Heart left ventricle (tissue), 16 donors: ENCODE data around the gene DUSP19. TPM values are rescaled to one million over a fixed set of nuclear protein-coding genes. Genes with fewer than 3 reads are reported as not detected.
A peak's percentile ranks its signal among the peaks of the same experiment; 100 is the strongest.
"Not testable (repeated sequence)": the region's sequence is repeated elsewhere in the genome, so short reads cannot be mapped to it uniquely, and the experiment has no call there.

Experiments
- ATAC-seq, 4 donors: fragments of 200-7000 bp; cut with Tn5 transposase; one replicate each; pipeline ENCODE4 v1.9.1; 2020 to 2022; ENCODE audit warnings: moderate library complexity in 4 of 4, mild to moderate bottlenecking in 3 of 4, moderate number of reproducible peaks in 1 of 4
- DNase-seq, 5 donors: peaks; one replicate each; pipeline ENCODE4 v3.0.0-alpha.2; 2020
- H3K27ac ChIP-seq, 12 donors: fragments of 200-600 bp; sonication (generic) in 4 of 12; one replicate each; pipeline versions ENCODE4 v1.5.0 to v1.8.0; 2016 to 2022; ENCODE audit warnings: mild to moderate bottlenecking in 2 of 12
- H3K27me3 ChIP-seq, 9 donors: fragments of 200-600 bp; sonication (generic) in 2 of 9; one replicate each; pipeline versions ENCODE4 v1.5.1 to v1.8.0; 2016 to 2022; ENCODE audit warnings: mild to moderate bottlenecking in 3 of 9
- H3K36me3 ChIP-seq, 9 donors: fragments of 200-600 bp; sonication (generic) in 2 of 9; one replicate each; pipeline versions ENCODE4 v1.5.0 to v1.8.0; 2018 to 2022; ENCODE audit warnings: mild to moderate bottlenecking in 2 of 9
- H3K4me1 ChIP-seq, 12 donors: fragments of 200-600 bp; sonication (generic) in 4 of 12; one replicate each; pipeline versions ENCODE4 v1.5.0 to v1.8.0; 2016 to 2022; ENCODE audit warnings: mild to moderate bottlenecking in 3 of 12
- H3K4me3 ChIP-seq, 12 donors: fragments of 200-600 bp; sonication (generic) in 4 of 12; one replicate each; pipeline versions ENCODE4 v1.5.0 to v1.8.0; 2017 to 2022; ENCODE audit warnings: mild to moderate bottlenecking in 9 of 12, moderate library complexity in 4 of 12
- H3K9me3 ChIP-seq, 12 donors: fragments of 200-600 bp; sonication (generic) in 4 of 12; one replicate each; pipeline versions ENCODE4 v1.5.0 to v1.8.0; 2016 to 2022; ENCODE audit warnings: mild to moderate bottlenecking in 1 of 12
- POLR2A ChIP-seq, 2 donors: fragments of 450-650 bp; IDR thresholded peaks; one replicate each; pipeline ENCODE4 v1.6.1; 2017; ENCODE audit warnings: antibody characterized with exemption in 2 of 2, mild to moderate bottlenecking in 2 of 2, moderate library complexity in 2 of 2
- WGBS, 4 donors: extraction: QIAGEN DNeasy Blood & Tissue Kit in 2 of 4; methylation state at CpG; one replicate each; pipeline versions ENCODE4 v1.1.5 to v1.1.7; 2013 to 2018; 5-methylcytosine and 5-hydroxymethylcytosine counted together
- intact Hi-C, 10 donors: fragments of 100-400 bp; cut with DNase I; formaldehyde crosslinking; loops; one replicate each; pipeline versions ENCODE4 v1.11.1 to v1.14.2; 2022
- polyA plus RNA-seq, 2 donors: library from polyadenylated mRNA; stranded (reverse); fragments of 200-250 nt; gene quantifications; one replicate each; pipeline ENCODE4 v1.2.3, GENCODE V29; 2013
- total RNA-seq, 9 donors: library from RNA; depleted of rRNA in 2 of 9; stranded (reverse); fragments of >200 nt in 2 of 9; fragmentation: NEBNext Ultra II Directional in 3 of 9; extraction: Animal tissue kit (Norgen Biotek cat#: 25700) in 3 of 9; gene quantifications; one replicate each; pipeline versions ENCODE4 v1.1.0 to v1.2.4, GENCODE V29; 2016 to 2023
- TF ChIP-seq, protein P1 (sequence below), 12 donors: fragments of 200-600 bp; sonication (generic) in 4 of 12; IDR thresholded peaks; one replicate each; pipeline versions ENCODE4 v1.5.0 to v1.8.0; 2018 to 2022; ENCODE audit warnings: antibody characterized with exemption in 12 of 12, mild to moderate bottlenecking in 5 of 12
- donor health status: ischemic (EF 13 %, LVEDD 7.1; RV severe dilation, severe dysfunction).
- donor health status: healthy with polysubstance abuse.
- donor health status: DM: no; HTN: yes; CAD: no.
- donor health status: DM: no; HTN: no; CAD: no.
- donor health status: ischemic (EF 25% LVEDD 6.9; RV normal size, moderate dysfunction).
- donor health status: ischemic (EF 25% LVEDD 5.7; RV mildly dilated, moderate dysfunction).
- donor health status: healthy.
- donor health status: DM: yes; HTN: yes; CAD: no.
- donor health status: ischemic (EF 35%, LVEDD 5.7; RV mildly dilated, moderate dysfunction).
- donor health status: nonischemic (EF 11% LVEDD 7.7; RV severe dilation, severe dysfunction).
- donor health status: DM: yes; HTN: yes; CAD: no.
- donor health status: PGD.
- donor health status: ischemic (EF 29% LVEDD 5.4; RV normal size, mild dysfunction).
- donor health status: nonischemic (EF 23%, LVEDD 6.1; RV moderate dilation, normal function).

DUSP19 gene
- total and polyA plus RNA-seq, 11 donors: 1.5 to 13.4 (median 8.9) TPM

DNA sequence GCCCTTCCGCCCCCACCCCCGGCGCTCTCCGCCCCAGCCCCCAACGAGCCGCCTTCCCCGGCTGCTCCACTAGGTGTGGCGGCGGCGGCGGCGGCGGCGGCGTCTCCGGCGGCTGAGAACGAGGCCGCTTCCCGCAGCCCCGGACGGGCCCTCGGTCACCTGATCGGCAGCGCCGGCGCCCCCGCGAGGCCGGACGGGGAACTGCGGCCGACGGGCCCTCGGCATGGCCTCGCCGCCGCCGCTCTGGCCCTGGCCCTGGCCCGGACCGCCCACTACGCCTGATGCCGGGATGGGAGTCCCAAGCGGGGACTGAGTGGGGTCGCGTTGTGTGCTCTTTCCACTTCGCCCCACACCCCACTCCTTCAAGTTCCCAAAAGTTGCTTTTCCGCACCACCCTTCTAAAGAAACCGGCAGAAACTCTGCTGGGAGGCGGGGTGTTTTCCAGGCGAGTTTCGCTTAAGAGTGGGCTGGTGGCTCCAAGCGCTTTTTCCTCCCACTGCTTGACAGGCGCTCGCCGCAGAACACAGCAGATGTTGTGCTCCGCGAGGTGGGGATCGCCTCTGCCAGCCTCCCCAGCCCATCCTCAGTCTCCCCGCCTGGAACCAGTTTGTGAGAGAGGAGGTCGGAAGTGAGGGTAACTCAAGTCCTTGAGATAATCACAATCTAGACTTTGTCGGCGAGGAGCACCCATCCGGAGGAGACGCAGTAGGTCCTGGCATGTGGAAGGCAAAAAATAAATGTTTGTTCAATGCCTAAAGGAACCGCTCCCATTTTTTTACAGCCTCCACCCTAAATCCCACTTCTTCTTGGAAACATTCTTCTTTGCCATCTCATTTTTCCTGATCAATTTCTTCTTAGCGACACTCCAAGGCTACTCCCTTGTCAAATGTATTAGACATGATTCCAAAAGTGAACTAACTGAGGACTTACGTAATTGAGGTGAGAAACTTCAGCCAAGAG lies 39.9 kb upstream of the DUSP19 start, which contains the start of gene NCKAP1:
NCKAP1 (minus strand) TSS at position 117 of the 960 bp plus-strand sequence. CDS start 358 bp downstream, outside the sequence.
- DNase-seq: peak; percentile 92 to 96 (median 93)
- Histone ChIP-seq H3K27ac (peak within 1 kb of the TSS; percentile 94 to 99 (median 98)), H3K27me3 (peaks cover 0 to 86% (median 0%) of the 10 kb centered on the region in 9 donors), H3K36me3 (no peaks in the 10 kb centered on the region), H3K4me1 (peaks cover 13 to 51% (median 34%) of the 10 kb centered on the region in 12 donors), H3K9me3 (no peaks in the 10 kb centered on the region), H3K4me3 (peak within 1 kb of the TSS; percentile 74 to 92 (median 87))
- TF ChIP-seq POLR2A (IDR thresholded peaks at IDR 0.05): no peak
- TF ChIP-seq, protein P1, sequence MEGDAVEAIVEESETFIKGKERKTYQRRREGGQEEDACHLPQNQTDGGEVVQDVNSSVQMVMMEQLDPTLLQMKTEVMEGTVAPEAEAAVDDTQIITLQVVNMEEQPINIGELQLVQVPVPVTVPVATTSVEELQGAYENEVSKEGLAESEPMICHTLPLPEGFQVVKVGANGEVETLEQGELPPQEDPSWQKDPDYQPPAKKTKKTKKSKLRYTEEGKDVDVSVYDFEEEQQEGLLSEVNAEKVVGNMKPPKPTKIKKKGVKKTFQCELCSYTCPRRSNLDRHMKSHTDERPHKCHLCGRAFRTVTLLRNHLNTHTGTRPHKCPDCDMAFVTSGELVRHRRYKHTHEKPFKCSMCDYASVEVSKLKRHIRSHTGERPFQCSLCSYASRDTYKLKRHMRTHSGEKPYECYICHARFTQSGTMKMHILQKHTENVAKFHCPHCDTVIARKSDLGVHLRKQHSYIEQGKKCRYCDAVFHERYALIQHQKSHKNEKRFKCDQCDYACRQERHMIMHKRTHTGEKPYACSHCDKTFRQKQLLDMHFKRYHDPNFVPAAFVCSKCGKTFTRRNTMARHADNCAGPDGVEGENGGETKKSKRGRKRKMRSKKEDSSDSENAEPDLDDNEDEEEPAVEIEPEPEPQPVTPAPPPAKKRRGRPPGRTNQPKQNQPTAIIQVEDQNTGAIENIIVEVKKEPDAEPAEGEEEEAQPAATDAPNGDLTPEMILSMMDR (IDR thresholded peaks at IDR 0.05): peak; percentile 46 to 99 (median 94)
- intact Hi-C loops: loop anchor here in 7 of 10 donors (1.0 to 10.0 kb wide), 8 partner anchors 36 to 86 kb away; partner anchors contain the start of genes DUSP19 (in 5 of the 7) and NUP35 (in 2 of the 7)
- ATAC-seq: peak; percentile 78 to 94 (median 92)
- WGBS, 4 donors: 2 to 8% (median 3%) methylated on average over 19 to 68 of the region's 68 CpGs

DNA sequence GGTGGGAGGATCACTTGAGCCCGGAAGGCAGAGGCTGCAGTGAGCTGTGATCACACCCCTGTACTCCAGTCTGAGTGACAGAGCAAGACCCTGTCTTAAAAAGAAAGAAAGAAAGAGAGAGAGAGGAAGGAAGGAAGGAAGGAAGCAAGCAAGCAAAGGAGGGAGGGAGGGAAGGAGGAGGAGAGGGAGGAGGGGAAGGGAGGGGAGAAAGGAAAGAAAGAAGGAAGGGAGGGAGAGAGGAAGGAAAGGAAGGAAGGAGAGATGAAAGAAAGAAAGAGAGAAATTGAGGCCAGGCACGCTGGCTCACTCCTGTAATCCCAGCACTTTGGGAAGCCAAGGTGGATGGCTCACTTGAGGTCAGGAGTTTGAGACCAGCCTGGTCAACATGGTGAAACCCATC lies 37.9 kb upstream of the DUSP19 start:
- TF ChIP-seq, protein P1 (IDR thresholded peaks at IDR 0.05): no peak
- no peak for TF ChIP-seq POLR2A (IDR thresholded peaks at IDR 0.05)
- no peaks in the 10 kb centered on the region for H3K9me3 ChIP-seq
- no peaks in the 10 kb centered on the region for H3K36me3 ChIP-seq
- ATAC-seq (no peak), DNase-seq (no peak)
- peaks cover 0 to 83% (median 0%) of the 10 kb centered on the region in 9 donors for H3K27me3 ChIP-seq
- intact Hi-C loops: no loop called here
- H3K4me3 ChIP-seq: no peak overlapping the region
- no peak overlapping the region for H3K27ac ChIP-seq
- H3K4me1 ChIP-seq: peaks cover 4 to 34% (median 14%) of the 10 kb centered on the region in 12 donors
- 87 to 95% (median 90%) methylated on average over 2 of the region's 2 CpGs for WGBS, 4 donors

- intact Hi-C loops, DNase-seq: not testable (repeated sequence)
- H3K27me3 ChIP-seq: peaks cover 0 to 65% (median 0%) of the 10 kb centered on the region in 9 donors
Measured at GRCh38 chr2:183043580-183043979, 35.0 kb upstream of the DUSP19 start.

GRCh38 chr2:183047486-183048125 lies 30.9 kb upstream of the DUSP19 start:
- DNase-seq, ATAC-seq, H3K4me3 ChIP-seq, H3K36me3 ChIP-seq, H3K9me3 ChIP-seq, intact Hi-C loops, H3K4me1 ChIP-seq, H3K27ac ChIP-seq: not testable (repeated sequence)
- 84 to 95% (median 93%) methylated on average over 5 of the region's 5 CpGs for WGBS, 4 donors
- peaks cover 0 to 44% (median 0%) of the 10 kb centered on the region in 9 donors for H3K27me3 ChIP-seq

More at GRCh38 chr2:183043580-183043979, 35.0 kb upstream of the DUSP19 start:
- H3K9me3 ChIP-seq, H3K36me3 ChIP-seq, H3K4me3 ChIP-seq, ATAC-seq, H3K27ac ChIP-seq: not testable (repeated sequence)
- H3K4me1 ChIP-seq: peaks cover 0 to 11% (median 4%) of the 10 kb centered on the region in 12 donors
- WGBS, 4 donors: 88 to 92% (median 92%) methylated on average over 8 of the region's 8 CpGs
